GM12872 (cell line): ENCODE results near the gene SH3GL2.

ENCODE experiments used
- TF ChIP-seq, protein P1 (sequence below): IDR thresholded peaks from 3 replicates; pipeline ENCODE4 v1.5.1; 2011; ENCODE audit warnings: low read depth, mild to moderate bottlenecking, low read length, moderate library complexity; ENCODE audit not compliant: insufficient read depth

Gene SH3GL2

DNA sequence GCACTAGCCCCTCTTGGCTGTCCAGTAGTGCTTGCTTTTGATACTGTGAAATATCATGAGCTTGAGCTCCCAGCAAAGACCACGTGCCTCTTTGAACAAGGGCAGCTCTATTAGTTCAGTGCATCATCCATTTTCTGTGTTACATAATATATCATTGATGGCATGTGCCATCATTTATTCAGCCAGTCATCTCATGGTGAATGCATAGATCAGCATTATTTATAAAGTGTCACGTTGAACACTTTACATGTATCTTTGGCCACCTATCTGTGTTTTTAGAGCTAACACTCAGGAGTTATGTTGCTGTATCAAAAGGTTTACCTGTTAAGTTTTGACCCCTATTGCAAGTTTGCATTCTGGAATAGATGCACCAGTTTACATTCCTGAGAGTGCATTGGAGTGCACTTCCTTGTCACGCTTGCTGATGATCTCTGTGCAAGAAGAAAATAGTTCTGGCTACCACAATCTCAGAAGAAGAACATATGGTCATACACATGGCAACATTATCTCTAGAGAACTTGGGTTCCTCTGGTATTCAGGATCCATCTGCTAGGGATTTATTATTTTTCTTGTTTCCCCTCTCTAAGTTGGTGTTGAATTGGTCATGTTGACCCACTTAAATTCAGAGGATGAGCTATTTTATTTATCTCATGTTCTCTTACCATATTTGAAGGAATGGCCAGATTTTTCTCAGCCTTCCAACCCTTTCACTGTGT lies 120.9 kb downstream of the SH3GL2 start:
- TF ChIP-seq, protein P1, sequence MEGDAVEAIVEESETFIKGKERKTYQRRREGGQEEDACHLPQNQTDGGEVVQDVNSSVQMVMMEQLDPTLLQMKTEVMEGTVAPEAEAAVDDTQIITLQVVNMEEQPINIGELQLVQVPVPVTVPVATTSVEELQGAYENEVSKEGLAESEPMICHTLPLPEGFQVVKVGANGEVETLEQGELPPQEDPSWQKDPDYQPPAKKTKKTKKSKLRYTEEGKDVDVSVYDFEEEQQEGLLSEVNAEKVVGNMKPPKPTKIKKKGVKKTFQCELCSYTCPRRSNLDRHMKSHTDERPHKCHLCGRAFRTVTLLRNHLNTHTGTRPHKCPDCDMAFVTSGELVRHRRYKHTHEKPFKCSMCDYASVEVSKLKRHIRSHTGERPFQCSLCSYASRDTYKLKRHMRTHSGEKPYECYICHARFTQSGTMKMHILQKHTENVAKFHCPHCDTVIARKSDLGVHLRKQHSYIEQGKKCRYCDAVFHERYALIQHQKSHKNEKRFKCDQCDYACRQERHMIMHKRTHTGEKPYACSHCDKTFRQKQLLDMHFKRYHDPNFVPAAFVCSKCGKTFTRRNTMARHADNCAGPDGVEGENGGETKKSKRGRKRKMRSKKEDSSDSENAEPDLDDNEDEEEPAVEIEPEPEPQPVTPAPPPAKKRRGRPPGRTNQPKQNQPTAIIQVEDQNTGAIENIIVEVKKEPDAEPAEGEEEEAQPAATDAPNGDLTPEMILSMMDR, result no peak

DNA sequence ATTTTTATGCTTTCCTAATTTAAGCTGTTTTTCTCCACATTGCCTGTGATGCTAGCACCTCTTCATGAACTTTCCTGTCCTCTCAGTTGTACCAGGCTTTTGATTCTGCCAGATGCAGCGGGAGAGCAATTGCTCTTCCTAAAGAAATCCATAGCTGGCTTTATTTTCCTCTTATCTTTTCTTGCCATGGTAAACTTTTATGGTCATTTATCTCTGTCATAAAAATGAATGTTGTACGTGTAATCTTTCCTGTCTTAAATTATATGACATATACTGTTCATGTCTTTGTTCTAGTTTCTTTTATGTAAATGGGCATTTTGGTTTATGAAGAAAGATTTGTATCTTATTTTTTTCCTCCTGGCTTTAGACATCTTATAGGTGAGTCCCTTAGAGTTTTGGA lies 127.5 kb downstream of the SH3GL2 start:
- TF ChIP-seq, protein P1, result no peak

DNA sequence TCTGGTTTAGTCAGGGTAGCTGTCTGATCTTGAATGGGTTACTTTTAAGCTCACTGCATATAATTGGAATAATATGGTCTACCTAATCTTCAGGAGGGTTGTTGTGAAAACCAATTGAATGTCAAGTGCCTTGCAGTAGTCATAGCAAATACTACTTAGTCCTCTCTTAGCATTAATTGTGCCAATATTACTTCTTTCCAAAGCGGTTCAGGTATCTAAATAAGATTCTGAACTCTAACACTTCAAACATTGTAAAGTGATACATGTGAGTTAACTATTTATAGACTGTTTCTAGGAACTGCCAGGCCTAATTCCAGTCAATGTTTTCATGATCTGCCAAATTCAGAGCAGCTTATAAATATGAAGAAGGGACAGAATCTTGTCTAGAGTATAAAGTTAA lies 140.2 kb downstream of the SH3GL2 start:
- TF ChIP-seq, protein P1, result no peak

DNA sequence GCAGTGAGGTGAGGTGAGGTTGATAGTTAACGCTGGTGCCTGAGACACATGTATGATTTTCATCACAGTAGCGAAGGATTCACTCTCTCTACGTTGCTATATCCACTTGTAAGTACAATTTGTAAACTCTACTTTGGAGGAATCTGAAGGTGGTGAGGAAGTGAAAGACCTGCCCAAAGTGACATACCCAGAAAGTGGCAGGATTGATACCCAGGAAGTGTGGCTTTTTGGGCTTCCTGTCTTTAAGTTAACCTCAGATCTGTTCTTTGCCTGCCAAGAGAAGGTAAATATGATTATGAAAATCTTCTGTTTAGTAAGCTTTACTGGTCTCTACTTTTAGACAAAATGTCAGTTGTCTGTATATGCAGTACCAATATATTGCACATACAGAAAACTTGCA lies 143.1 kb downstream of the SH3GL2 start:
- TF ChIP-seq, protein P1, result no peak

DNA sequence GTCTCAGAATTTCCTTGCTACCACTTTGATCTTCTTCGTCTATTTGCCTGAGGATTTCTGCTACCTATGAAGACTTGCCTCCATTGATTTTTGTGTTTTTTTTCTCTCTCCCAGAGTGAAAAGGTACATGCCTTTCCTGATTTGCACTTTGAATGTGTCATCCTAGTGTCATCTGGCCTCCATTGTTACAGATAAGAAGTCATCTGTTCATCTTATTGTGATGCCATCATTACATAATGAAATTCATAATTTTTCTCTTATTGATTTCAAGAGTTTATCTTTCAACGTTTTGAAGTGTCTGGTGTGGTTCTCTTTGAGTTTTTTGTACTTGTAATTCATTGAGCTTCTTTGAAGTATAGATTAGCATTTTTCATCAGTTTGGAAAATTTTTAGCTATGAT lies 144.8 kb downstream of the SH3GL2 start:
- TF ChIP-seq, protein P1, result no peak

DNA sequence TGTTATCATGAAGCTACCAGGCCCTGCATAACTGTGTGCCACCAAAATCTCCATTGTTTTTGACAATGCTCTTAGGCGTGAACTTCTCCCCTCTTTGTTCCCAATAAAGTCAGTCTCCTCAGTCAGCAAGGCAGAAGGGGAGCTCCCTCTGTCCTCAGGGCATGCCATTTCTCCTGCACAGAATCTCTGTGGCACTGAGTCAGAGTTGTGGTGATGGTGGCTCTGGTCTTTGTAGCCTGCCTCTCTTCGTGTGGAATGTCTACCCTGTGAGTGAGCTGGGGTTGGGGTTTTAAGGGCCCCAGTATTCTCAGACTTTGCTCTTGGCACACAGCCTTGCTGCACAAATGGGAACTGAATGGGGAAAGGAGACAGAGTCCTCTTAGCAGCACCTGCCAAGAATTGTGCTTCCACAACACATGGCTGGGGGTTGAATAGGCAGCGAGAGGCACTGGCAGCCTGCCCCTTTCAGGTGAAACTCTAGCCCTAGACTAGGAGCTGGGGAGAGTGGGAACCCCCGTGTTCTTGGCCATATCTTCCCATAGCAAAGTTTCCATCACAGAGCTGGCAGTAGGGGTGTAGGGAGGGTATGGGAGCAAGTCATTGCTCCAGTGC lies 146.6 kb downstream of the SH3GL2 start:
- TF ChIP-seq, protein P1, result no peak

DNA sequence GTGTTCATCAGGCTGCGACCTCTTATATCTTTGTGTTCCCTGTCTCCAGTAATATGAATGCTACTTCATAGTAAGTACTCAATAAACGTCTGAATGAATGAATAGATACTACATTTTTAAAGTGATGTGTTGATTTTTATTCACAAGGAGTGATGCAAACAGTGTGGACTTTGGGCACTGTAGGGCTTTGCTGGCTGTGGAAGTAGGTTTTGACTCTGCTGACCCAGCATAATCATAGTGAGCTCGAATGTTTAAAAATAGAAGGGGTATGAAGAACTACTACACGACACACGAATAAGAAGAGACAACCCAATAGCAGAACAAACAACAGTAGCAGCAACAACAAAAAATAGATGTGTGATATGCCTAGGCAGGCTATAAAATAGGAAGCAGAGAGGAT lies 147.4 kb downstream of the SH3GL2 start:
- TF ChIP-seq, protein P1, result no peak
